ENCODE measurements around the gene MUSTN1. TPM values are rescaled to one million over a fixed set of nuclear protein-coding genes. Genes with fewer than 3 reads are reported as not detected.

Gene MUSTN1
- polyA plus RNA-seq, 1 experiment, result not detected

DNA sequence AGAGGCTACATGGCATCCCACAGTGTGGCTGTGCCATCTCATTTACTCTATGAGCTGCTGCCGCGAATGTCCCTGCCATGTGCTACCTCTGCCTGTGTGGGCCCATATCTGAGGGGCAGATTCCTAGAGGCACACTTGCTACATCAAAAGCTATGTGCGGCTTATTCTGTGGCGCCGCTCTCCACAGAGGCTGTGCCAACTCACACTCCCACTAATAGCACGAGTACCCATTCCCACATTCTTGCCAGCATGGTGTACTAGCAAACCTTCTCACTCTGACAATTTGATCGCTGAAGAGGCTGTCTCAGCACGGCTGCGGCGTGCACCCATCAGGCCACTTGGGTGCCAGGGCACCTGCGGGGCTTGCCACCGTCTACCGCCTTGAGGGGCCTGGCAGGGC lies 31.2 kb upstream of the MUSTN1 start:
- no peak for DNase-seq (ENCODE audit: low read depth)
- no peaks in the 10 kb centered on the region for H3K36me3 ChIP-seq (ENCODE audit: control insufficient read depth, insufficient read depth, low read length)
- H3K27me3 ChIP-seq (ENCODE audit: control insufficient read depth, insufficient read depth, low read length), result no peaks in the 10 kb centered on the region
- ChIA-PET CTCF (interaction anchor here (1.6 kb wide), 2 partner anchors 14 to 16 kb away, joined by 4 to 5 read pairs; no protein-coding TSS in a partner anchor), POLR2A (no interaction called here)
- TF ChIP-seq, protein P1, sequence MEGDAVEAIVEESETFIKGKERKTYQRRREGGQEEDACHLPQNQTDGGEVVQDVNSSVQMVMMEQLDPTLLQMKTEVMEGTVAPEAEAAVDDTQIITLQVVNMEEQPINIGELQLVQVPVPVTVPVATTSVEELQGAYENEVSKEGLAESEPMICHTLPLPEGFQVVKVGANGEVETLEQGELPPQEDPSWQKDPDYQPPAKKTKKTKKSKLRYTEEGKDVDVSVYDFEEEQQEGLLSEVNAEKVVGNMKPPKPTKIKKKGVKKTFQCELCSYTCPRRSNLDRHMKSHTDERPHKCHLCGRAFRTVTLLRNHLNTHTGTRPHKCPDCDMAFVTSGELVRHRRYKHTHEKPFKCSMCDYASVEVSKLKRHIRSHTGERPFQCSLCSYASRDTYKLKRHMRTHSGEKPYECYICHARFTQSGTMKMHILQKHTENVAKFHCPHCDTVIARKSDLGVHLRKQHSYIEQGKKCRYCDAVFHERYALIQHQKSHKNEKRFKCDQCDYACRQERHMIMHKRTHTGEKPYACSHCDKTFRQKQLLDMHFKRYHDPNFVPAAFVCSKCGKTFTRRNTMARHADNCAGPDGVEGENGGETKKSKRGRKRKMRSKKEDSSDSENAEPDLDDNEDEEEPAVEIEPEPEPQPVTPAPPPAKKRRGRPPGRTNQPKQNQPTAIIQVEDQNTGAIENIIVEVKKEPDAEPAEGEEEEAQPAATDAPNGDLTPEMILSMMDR (IDR thresholded peaks at IDR 0.05; ENCODE audit: insufficient read depth, low read depth, low read length), result no peak
- no peak overlapping the region for H3K4me3 ChIP-seq (ENCODE audit: low read depth, low read length)

DNA sequence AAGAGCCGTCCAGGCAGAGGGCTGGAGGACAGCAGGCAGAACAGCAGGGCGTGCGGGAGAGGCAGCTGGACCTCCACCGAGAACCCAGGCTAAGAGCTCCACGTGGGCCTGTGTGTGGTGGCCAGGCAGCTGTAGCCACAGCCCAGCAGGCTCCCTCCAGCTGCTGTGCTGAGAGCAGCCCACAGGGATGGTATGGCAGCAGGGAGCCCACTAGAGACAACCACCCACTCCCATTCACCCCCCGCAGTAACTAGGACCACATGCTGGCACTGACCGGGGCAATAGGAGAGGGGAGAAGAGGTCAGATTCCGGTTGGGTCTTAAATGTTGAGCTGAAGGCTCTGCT lies 25.6 kb upstream of the MUSTN1 start:
- no peak for DNase-seq (ENCODE audit: low read depth)
- POLR2A ChIA-PET, result no interaction called here
- CTCF ChIA-PET, result interaction anchor here (1.2 kb wide), 1 partner anchor 14 kb away, joined by 3 read pairs; no protein-coding TSS in a partner anchor
- H3K4me3 ChIP-seq (ENCODE audit: low read depth, low read length), result no peak overlapping the region
- TF ChIP-seq, protein P1 (IDR thresholded peaks at IDR 0.05; ENCODE audit: insufficient read depth, low read depth, low read length), result no peak
- H3K36me3 ChIP-seq (ENCODE audit: control insufficient read depth, insufficient read depth, low read length), result no peaks in the 10 kb centered on the region
- no peaks in the 10 kb centered on the region for H3K27me3 ChIP-seq (ENCODE audit: control insufficient read depth, insufficient read depth, low read length)

DNA sequence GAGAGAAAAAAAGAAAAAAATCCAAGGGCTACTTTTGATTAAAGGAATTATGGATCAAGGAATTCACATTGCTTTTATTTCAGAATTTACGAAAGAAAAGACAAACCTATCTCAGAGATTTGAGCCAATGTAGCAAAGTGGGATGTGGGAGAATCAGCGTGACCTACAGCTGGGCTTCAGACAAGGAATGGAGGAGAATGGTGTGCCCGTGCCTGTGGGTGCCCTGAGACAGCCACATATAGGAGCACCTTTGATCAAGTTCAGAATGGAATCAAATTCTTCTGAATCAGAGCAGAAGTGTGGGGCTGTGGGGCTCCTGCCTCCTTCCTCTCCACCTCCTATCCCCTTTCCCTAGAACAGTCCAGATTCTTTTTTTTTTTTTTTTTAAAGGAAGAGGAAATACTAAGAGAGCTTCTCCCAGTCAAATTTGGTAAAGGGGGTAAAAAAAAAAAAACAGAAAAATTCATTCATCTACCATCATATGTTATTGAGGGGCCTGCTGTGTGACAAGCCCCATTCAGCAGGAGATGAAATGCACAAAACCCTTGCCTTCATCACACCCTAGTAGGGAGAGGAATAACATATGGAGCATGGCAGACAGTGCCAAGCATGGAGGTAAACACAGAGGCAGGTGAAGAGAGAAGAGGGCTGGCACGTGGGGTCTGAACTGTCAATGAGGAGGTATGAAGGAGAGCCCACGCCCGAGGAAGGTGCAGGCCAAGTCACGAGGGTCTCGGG lies 25.0 kb upstream of the MUSTN1 start:
- no peak overlapping the region for H3K4me3 ChIP-seq (ENCODE audit: low read depth, low read length)
- POLR2A ChIA-PET, result no interaction called here
- no peaks in the 10 kb centered on the region for H3K27me3 ChIP-seq (ENCODE audit: control insufficient read depth, insufficient read depth, low read length)
- H3K36me3 ChIP-seq (ENCODE audit: control insufficient read depth, insufficient read depth, low read length), result no peaks in the 10 kb centered on the region
- TF ChIP-seq, protein P1 (IDR thresholded peaks at IDR 0.05; ENCODE audit: insufficient read depth, low read depth, low read length), result no peak
- CTCF ChIA-PET, result no interaction called here
- DNase-seq (ENCODE audit: low read depth), result no peak

DNA sequence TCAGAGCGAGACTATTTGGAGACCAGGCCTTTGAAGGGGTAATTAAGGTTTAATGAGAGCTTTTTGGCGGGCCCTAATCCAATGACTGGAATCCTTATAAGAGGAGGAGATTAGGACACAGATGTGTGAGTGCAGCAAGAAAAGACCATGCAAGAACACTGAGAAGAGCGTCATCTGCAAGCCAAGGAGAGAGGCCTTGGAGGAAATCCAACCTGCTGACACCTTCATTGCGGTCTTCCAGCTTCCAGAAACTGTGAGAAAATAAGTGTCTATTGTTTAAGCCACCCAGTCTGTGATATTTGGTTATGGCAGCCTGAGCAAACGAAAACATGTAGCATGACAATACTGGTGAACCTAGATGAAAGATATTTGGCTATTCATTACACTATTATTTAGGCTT lies 23.0 kb upstream of the MUSTN1 start:
- TF ChIP-seq, protein P1 (IDR thresholded peaks at IDR 0.05; ENCODE audit: insufficient read depth, low read depth, low read length), result no peak
- ChIA-PET POLR2A (no interaction called here), CTCF (no interaction called here)
- H3K36me3 ChIP-seq (ENCODE audit: control insufficient read depth, insufficient read depth, low read length), result no peaks in the 10 kb centered on the region
- H3K27me3 ChIP-seq (ENCODE audit: control insufficient read depth, insufficient read depth, low read length), result no peaks in the 10 kb centered on the region
- DNase-seq (ENCODE audit: low read depth), result no peak
- H3K4me3 ChIP-seq (ENCODE audit: low read depth, low read length), result no peak overlapping the region

DNA sequence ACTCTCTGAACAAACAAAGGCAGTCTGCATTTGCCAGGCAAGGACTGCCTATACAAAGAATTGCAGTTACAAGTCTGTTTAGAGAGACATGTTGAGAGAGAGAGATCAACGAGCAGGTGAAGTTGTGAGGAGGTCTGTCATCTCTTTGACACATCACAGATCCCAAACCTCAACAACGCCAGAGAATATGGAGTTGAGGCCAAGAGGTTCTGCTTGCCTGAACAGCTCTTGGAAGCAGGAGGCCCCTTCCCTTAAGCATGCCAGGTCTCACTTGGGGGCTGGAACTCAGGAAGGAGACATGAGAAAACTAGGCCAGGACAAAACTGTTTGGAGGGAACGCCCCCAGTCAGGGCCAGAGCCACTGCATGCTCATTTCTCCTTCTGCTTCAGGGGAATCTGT lies 22.3 kb upstream of the MUSTN1 start:
- TF ChIP-seq, protein P1 (IDR thresholded peaks at IDR 0.05; ENCODE audit: insufficient read depth, low read depth, low read length), result no peak
- ChIA-PET POLR2A (no interaction called here), CTCF (no interaction called here)
- DNase-seq (ENCODE audit: low read depth), result no peak
- Histone ChIP-seq H3K36me3 (ENCODE audit: control insufficient read depth, insufficient read depth, low read length) (no peaks in the 10 kb centered on the region; the same call in 1 of the 2 replicates), H3K27me3 (ENCODE audit: control insufficient read depth, insufficient read depth, low read length) (no peaks in the 10 kb centered on the region), H3K4me3 (ENCODE audit: low read depth, low read length) (no peak overlapping the region)
